Loucy (cell line): ENCODE data around the gene CDH4.
A peak's percentile ranks its signal among the peaks of the same experiment; 100 is the strongest.

ENCODE experiments used
- H2AFZ ChIP-seq: fragments of 200-600 bp; sonication (generic); 2 replicates; pipeline ENCODE4 v1.6.0; 2016; ENCODE audit warnings: antibody characterized with exemption, mild to moderate bottlenecking, low read length, moderate library complexity
- H3F3A ChIP-seq: fragments of 200-600 bp; 2 replicates; pipeline ENCODE4 v1.6.0; 2016; ENCODE audit warnings: antibody characterized with exemption, low read depth, mild to moderate bottlenecking
- H3K27me3 ChIP-seq: fragments of 200-600 bp; sonication (generic); 2 replicates; pipeline ENCODE4 v1.6.1; 2014; ENCODE audit warnings: low read length, mild to moderate bottlenecking; ENCODE audit not compliant: insufficient read depth, poor library complexity, severe bottlenecking
- H3K36me3 ChIP-seq: fragments of 200-600 bp; sonication (generic); 2 replicates; pipeline ENCODE4 v1.6.1; 2016; ENCODE audit warnings: low read length; ENCODE audit not compliant: insufficient read depth
- H3K4me1 ChIP-seq: fragments of 200-600 bp; sonication (generic); 2 replicates; pipeline ENCODE4 v1.5.1; 2014; ENCODE audit warnings: low read length, mild to moderate bottlenecking; ENCODE audit not compliant: insufficient read depth, poor library complexity, severe bottlenecking
- H3K4me2 ChIP-seq: fragments of 200-600 bp; sonication (generic); 2 replicates; pipeline ENCODE4 v1.6.0; 2014; ENCODE audit warnings: antibody characterized with exemption, low read length, low read depth, mild to moderate bottlenecking; ENCODE audit not compliant: poor library complexity, severe bottlenecking
- H3K4me3 ChIP-seq: fragments of 200-600 bp; sonication (generic); 2 replicates; pipeline ENCODE4 v1.5.1; 2014; ENCODE audit warnings: low read length, mild to moderate bottlenecking, mixed read lengths; ENCODE audit not compliant: poor library complexity, severe bottlenecking
- H3K79me2 ChIP-seq: fragments of 200-600 bp; sonication (generic); 2 replicates; pipeline ENCODE4 v1.6.1; 2014; ENCODE audit warnings: low read length; ENCODE audit not compliant: insufficient read depth
- H3K9ac ChIP-seq: fragments of 200-600 bp; sonication (generic); 2 replicates; pipeline ENCODE4 v1.6.0; 2014; ENCODE audit warnings: mild to moderate bottlenecking, low read depth, low read length, moderate library complexity; ENCODE audit not compliant: poor library complexity, severe bottlenecking
- H3K9me2 ChIP-seq: fragments of 200-600 bp; sonication (generic); replicated peaks from 2 replicates; pipeline ENCODE4 v1.6.1; 2016; ENCODE audit warnings: low read depth, low read length, mixed read lengths
- H3K9me3 ChIP-seq: fragments of 200-600 bp; sonication (generic); 2 replicates; pipeline ENCODE4 v1.6.1; 2014; ENCODE audit warnings: mild to moderate bottlenecking, antibody characterized with exemption, low read length, low read depth; ENCODE audit not compliant: insufficient read depth
- H4K20me1 ChIP-seq: fragments of 200-600 bp; sonication (generic); 2 replicates; pipeline ENCODE4 v1.6.0; 2014; ENCODE audit warnings: antibody characterized with exemption, low read length, mild to moderate bottlenecking; ENCODE audit not compliant: insufficient read depth, poor library complexity, severe bottlenecking
- EZH2phosphoT487 ChIP-seq: fragments of 200-600 bp; IDR thresholded peaks from 2 replicates; pipeline ENCODE4 v1.6.1; 2018; ENCODE audit warnings: antibody characterized with exemption, mild to moderate bottlenecking, moderate library complexity, borderline replicate concordance
- TF ChIP-seq, protein P1 (sequence below): fragments of 200-600 bp; sonication (generic); conservative IDR thresholded peaks from 2 replicates; pipeline ENCODE4 v1.5.1; 2014; ENCODE audit warnings: mild to moderate bottlenecking, antibody characterized with exemption, low read length

The CDH4 gene

DNA sequence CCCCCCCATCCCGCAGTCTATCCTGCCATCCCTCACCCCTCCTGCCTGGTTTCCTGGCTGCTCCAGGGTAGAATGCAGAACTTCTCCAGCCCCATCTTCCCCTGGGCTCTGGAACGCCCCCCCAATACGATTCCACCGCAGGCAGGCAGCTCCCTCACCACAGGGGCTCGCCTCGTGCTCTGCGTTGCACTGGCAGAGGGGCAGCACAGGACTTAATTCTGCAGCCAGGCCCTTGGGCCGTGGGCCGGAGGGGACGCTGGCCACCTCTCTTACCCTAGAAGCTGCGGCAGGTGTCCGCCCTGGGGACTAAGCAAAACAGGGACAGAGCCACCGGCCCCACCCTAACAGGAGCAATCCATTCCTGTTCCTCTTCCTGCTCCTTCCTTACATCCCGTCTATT lies 263.9 kb downstream of the CDH4 start:
- H3K27me3 ChIP-seq, result no peaks in the 10 kb centered on the region
- peaks cover 52% of the 10 kb centered on the region for H3K4me1 ChIP-seq
- H3K4me2 ChIP-seq, result no peak overlapping the region
- H3F3A ChIP-seq, result no peaks in the 10 kb centered on the region
- peaks cover 95% of the 10 kb centered on the region for H3K79me2 ChIP-seq
- H3K9me2 ChIP-seq, result no peaks in the 10 kb centered on the region
- no peak overlapping the region for H3K4me3 ChIP-seq
- TF ChIP-seq, protein P1, sequence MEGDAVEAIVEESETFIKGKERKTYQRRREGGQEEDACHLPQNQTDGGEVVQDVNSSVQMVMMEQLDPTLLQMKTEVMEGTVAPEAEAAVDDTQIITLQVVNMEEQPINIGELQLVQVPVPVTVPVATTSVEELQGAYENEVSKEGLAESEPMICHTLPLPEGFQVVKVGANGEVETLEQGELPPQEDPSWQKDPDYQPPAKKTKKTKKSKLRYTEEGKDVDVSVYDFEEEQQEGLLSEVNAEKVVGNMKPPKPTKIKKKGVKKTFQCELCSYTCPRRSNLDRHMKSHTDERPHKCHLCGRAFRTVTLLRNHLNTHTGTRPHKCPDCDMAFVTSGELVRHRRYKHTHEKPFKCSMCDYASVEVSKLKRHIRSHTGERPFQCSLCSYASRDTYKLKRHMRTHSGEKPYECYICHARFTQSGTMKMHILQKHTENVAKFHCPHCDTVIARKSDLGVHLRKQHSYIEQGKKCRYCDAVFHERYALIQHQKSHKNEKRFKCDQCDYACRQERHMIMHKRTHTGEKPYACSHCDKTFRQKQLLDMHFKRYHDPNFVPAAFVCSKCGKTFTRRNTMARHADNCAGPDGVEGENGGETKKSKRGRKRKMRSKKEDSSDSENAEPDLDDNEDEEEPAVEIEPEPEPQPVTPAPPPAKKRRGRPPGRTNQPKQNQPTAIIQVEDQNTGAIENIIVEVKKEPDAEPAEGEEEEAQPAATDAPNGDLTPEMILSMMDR, result no peak
- no peak for TF ChIP-seq EZH2phosphoT487
- H3K36me3 ChIP-seq, result peaks cover 7% of the 10 kb centered on the region; the same call in 1 of the 2 replicates
- peaks cover 5% of the 10 kb centered on the region for H4K20me1 ChIP-seq
- H3K9ac ChIP-seq, result no peak overlapping the region
- no peaks in the 10 kb centered on the region for H3K9me3 ChIP-seq
- H2AFZ ChIP-seq, result no peak overlapping the region

DNA sequence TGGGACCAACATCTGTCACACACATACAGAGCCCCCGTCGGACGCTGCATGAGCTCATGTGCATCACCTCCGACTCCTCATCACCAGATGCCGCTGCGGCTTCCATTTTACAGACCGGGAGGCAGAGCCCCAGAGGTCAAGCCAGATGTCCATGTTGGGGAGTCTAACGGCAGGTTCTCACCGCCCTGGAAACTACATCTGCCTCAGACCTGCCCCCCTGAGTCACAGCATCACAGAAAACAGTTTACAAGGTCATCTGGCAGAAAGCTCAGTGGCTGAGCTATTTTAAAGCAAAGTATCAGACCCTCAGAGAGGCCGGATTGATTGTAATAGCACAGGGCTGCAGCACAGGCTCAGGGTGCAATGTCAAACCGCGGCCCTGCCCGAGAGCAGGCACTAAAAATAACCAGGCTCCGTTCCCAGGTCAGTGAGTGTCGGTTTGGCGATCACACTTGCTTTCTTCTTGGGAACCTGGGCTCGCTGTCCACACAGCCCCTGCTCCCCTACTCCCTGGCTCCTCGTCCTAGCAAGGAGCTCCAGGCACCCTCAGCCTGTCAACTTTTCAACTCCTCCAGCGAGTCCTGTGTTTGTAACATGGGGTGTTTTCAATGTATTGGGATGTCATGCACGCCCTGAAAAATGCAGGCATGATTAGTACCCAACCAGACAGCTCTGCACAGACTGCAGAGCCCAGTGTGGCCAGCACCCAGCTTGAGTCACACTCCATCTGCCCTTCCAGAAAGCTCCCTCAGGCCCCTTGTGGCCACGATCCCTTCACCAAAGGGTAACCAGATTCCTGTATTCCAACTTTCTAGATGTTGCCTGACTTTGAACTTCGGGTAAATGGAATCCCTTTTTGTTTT lies 264.5 kb downstream of the CDH4 start:
- Histone ChIP-seq H2AFZ (no peak overlapping the region), H3K4me3 (no peak overlapping the region), H3K9me2 (no peaks in the 10 kb centered on the region), H3K27me3 (no peaks in the 10 kb centered on the region), H3K9me3 (no peaks in the 10 kb centered on the region), H3K4me2 (no peak overlapping the region), H3K79me2 (peaks cover 91% of the 10 kb centered on the region), H3K9ac (no peak overlapping the region), H4K20me1 (peaks cover 5% of the 10 kb centered on the region), H3K4me1 (peaks cover 52% of the 10 kb centered on the region), H3K36me3 (peaks cover 7% of the 10 kb centered on the region; the same call in 1 of the 2 replicates), H3F3A (no peaks in the 10 kb centered on the region)
- TF ChIP-seq, protein P1, result no peak
- no peak for TF ChIP-seq EZH2phosphoT487

DNA sequence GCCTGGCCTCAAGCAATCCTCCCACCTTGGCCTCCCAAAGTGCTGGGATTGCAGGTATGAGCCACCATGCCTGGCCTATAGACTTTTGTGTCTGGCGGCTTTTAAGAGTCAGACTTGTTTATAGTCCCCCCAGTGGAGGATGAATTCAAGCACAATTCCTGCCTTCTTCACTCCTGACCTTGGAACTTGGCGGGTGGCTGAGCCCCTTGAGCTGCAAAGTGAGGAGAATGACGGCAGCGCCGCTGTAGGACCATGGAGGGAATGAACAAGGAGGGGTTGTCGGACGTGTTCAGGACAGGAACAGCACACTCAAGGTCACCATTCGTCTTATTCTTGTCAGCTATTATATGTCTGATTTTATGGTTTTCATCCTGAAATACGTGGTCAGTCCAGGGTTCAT lies 265.4 kb downstream of the CDH4 start:
- no peaks in the 10 kb centered on the region for H3K9me3 ChIP-seq
- H3K4me3 ChIP-seq, result no peak overlapping the region
- no peak overlapping the region for H3K9ac ChIP-seq
- TF ChIP-seq EZH2phosphoT487, result no peak
- TF ChIP-seq, protein P1, result 0 out of 2 replicates have a peak, but pooled peaks have one; percentile 12
- no peaks in the 10 kb centered on the region for H3K9me2 ChIP-seq
- H3K79me2 ChIP-seq, result peaks cover 89% of the 10 kb centered on the region
- no peak overlapping the region for H3K4me2 ChIP-seq
- H2AFZ ChIP-seq, result no peak overlapping the region
- H3K27me3 ChIP-seq, result no peaks in the 10 kb centered on the region
- peaks cover 5% of the 10 kb centered on the region for H4K20me1 ChIP-seq
- H3F3A ChIP-seq, result no peaks in the 10 kb centered on the region
- H3K4me1 ChIP-seq, result peaks cover 51% of the 10 kb centered on the region
- H3K36me3 ChIP-seq, result peaks cover 7% of the 10 kb centered on the region; the same call in 1 of the 2 replicates
